Stimulated activated naive CD8-positive, alpha-beta T cell treated with anti-CD3 and anti-CD28 coated beads, Interleukin-15, amount 100 ng/mL, for 72 hours (primary cell): ENCODE data around the gene ANKFN1.
"Not testable (repeated sequence)": the region's sequence is repeated elsewhere in the genome, so short reads cannot be mapped to it uniquely, and the experiment has no call there.

ENCODE experiments used
- ATAC-seq: fragments of 150-1000 bp; cut with Tn5 transposase; 2 replicates; pipeline ENCODE4 v1.10.0; 2021; ENCODE audit warnings: mild to moderate bottlenecking, moderate library complexity
- DNase-seq, 2 donors: peaks; one replicate each; pipeline ENCODE4 v3.0.0; 2021 to 2022
- H3K27ac Mint-ChIP-seq, 2 donors: one replicate each; pipeline ENCODE4 v1.8.0; 2022; ENCODE audit warnings: mild to moderate bottlenecking in 2 of 2, mixed read lengths in 2 of 2, moderate library complexity in 2 of 2
- H3K27me3 Mint-ChIP-seq: one replicate; pipeline ENCODE4 v1.8.0; 2022; ENCODE audit warnings: mixed read lengths
- H3K4me1 Mint-ChIP-seq: one replicate; pipeline ENCODE4 v1.8.0; 2022; ENCODE audit warnings: mild to moderate bottlenecking, mixed read lengths
- H3K4me3 Mint-ChIP-seq, 2 donors: one replicate each; pipeline ENCODE4 v1.8.0; 2022; ENCODE audit warnings: mild to moderate bottlenecking in 2 of 2, mixed read lengths in 2 of 2, moderate library complexity in 1 of 2
- H3K9me3 Mint-ChIP-seq, 2 donors: one replicate each; pipeline ENCODE4 v1.8.0; 2022; ENCODE audit warnings: mixed read lengths in 2 of 2

ANKFN1 gene

DNA sequence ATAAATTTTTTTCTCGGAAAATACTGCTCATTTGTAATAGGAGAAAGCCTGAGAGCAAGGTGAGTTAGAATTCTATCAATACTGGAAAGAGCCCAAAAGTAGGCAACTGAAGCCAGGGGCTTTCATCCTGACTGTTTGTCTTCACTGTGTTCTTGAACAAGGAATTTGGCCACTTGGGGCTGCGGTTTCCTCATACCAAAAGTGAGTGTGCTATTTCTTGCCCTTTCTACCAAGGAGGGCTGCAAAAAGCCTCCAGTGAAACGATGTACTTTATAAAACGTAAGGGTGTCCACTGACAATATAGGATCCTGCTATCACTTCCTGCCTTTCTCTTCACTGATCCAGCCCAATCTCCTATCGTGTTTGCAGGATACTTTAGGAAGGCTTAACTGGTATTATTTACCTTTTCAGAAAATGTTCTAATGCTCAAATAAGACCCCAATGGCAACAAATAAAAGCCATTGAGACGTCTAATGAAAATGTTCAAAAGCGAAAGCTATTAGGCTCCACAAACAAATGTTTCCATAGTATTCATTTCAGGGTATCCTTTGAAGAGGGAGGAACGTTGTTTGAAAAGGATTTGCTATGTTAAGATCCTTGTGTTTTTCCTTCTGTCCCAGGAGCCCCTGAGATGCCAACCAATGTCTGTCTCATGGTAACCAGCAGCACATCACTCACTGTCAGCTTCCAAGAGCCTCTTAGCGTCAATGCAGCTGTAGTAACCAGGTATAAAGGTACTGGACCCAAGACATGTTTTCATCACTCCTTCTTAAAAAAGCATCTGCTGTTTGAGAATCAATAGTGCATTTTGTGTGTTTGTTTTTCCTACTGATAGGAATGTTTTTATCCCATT, 220.9 kb downstream of the ANKFN1 start:
- Mint-ChIP-seq H3K4me3 (no peak overlapping the region), H3K9me3 (no peaks in the 10 kb centered on the region), H3K27ac (no peak overlapping the region), H3K4me1 (no peaks in the 10 kb centered on the region), H3K27me3 (no peaks in the 10 kb centered on the region)
- ATAC-seq (no peak), DNase-seq (no peak)

DNA sequence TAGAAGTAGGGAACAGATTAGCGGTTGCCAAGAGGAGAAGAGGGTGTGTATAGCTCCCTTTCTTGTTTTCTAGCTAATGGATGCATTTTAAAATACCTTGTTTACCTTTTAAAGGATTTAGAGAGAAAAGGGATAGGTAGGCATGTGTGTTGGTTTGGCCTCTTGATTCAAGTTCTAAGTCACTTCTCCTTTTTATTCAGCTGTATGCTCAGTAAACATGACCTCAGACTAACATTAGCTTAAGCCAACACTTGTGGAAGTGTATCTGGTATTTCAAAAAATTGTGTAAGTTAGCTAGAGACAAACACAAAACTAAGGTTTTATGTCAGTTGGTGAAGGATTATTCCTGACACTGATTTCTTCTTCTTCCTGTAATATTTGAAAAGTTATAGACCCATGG, 236.1 kb downstream of the ANKFN1 start:
- Mint-ChIP-seq H3K27ac (no peak overlapping the region), H3K4me1 (no peaks in the 10 kb centered on the region), H3K4me3 (no peak overlapping the region), H3K27me3 (peaks cover 21% of the 10 kb centered on the region), H3K9me3 (no peaks in the 10 kb centered on the region)
- ATAC-seq, result no peak
- no peak for DNase-seq

DNA sequence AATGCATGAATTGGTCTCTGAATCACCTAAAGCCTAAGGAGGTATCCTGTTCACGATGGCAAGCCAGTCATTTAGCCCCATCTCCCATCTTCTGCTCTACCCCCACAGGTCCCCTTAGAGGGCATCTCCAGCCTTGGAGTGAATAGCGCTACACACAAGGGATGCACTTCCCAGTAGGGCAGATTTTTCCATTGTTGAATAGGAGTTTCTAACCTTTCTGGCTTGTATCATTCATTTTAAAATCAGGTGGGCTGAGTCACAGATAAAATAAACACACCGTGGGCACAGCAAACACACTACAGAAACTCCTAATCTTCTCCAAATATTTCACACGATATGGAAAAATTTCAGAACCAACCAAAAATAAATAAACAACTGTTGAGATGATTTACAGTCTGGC, 239.0 kb downstream of the ANKFN1 start:
- DNase-seq (no peak), ATAC-seq (no peak)
- Mint-ChIP-seq H3K4me1 (no peaks in the 10 kb centered on the region), H3K9me3 (no peaks in the 10 kb centered on the region), H3K27ac (no peak overlapping the region), H3K27me3 (peaks cover 21% of the 10 kb centered on the region), H3K4me3 (no peak overlapping the region)

DNA sequence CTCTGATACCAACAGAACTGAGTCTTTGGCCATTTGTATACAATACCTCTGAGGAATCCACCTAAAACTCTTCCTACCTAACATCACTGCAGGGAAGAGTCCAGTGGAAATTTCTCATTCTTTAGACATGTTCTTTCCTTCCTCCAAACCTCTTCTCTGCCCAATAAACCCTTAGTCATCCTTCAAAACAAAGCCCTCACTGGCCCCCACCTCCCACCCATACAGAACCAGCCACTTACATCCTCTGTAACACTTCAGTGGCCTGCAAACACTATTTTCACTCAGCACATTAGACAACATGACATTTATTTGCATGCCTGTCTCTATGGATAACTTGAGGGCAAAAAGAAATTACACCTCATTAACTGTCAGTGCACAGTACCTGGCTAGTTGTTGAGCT, 239.9 kb downstream of the ANKFN1 start:
- no peak for ATAC-seq
- Mint-ChIP-seq H3K9me3 (no peaks in the 10 kb centered on the region), H3K27me3 (peaks cover 18% of the 10 kb centered on the region), H3K4me1 (no peaks in the 10 kb centered on the region), H3K27ac (no peak overlapping the region), H3K4me3 (no peak overlapping the region)
- no peak for DNase-seq

DNA sequence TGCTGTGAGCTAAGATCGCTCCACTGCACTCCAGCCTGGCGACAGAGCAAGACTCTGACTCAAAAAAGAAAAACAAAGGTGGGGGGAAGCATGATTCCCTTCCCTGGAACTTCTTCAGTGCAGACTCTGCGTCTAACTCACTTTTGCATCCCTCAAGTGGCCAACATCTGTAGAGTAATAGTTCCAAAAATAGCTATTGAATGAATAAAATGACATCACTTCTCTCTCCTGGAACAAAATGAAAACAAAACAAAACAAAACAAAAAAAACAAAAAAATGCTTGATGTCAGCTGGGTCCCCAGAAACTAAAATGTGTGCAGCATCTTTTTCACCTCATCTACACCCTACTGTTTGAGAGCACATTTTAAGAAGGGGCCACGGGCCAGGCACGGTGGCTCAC, 242.5 kb downstream of the ANKFN1 start:
- no peak for DNase-seq
- H3K9me3 Mint-ChIP-seq, result no peaks in the 10 kb centered on the region
- H3K27ac Mint-ChIP-seq, result no peak overlapping the region
- no peak overlapping the region for H3K4me3 Mint-ChIP-seq
- peaks cover 15% of the 10 kb centered on the region for H3K27me3 Mint-ChIP-seq
- ATAC-seq, result no peak
- H3K4me1 Mint-ChIP-seq, result no peaks in the 10 kb centered on the region

DNA sequence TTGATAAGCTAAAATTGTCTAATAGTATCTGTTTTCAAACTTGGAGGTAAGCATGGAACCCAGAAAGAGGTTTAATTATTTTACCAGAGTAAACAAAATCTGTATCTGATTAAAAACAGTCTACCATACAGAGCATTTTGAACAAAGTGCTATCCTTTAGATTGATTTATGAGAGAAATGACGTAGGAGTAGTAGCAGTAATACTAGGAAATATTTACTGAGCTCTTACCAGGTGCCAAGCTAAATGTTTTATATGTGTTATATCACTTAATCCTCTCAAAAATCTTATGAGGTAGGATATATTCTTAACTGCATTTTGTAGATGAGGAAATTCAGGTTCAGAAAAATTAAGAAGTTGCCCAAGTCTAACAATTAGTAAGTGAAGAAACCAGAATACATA, 253.8 kb downstream of the ANKFN1 start:
- DNase-seq, result no peak
- no peak for ATAC-seq
- no peak overlapping the region for H3K4me3 Mint-ChIP-seq
- peaks cover 0 to 2% of the 10 kb centered on the region in 2 donors for H3K9me3 Mint-ChIP-seq
- H3K4me1 Mint-ChIP-seq, result no peaks in the 10 kb centered on the region
- H3K27ac Mint-ChIP-seq, result no peak overlapping the region
- H3K27me3 Mint-ChIP-seq, result peaks cover 46% of the 10 kb centered on the region

DNA sequence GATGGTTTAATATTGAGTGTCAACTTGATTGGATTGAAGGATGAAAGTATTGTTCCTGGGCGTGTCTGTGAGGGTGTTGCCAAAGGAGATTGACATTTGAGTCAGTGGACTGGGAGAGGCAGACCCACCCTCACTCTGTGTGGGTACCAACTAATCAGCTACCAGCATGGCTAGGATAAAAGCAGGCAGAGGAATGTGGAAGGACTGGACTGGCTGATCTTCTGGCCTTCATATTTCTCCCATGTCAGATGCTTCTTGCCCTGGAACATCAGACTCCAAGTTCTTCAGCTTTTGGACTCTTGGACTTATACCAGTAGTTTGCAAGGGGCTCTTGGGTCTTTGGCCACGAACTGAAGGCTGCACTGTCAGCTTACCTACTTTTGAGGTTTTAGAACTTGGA, 259.1 kb downstream of the ANKFN1 start:
- H3K4me1 Mint-ChIP-seq, ATAC-seq, H3K4me3 Mint-ChIP-seq, H3K27ac Mint-ChIP-seq, DNase-seq: not testable (repeated sequence)
- Mint-ChIP-seq H3K27me3 (peaks cover 40% of the 10 kb centered on the region), H3K9me3 (peaks cover 16% of the 10 kb centered on the region in 2 donors)

DNA sequence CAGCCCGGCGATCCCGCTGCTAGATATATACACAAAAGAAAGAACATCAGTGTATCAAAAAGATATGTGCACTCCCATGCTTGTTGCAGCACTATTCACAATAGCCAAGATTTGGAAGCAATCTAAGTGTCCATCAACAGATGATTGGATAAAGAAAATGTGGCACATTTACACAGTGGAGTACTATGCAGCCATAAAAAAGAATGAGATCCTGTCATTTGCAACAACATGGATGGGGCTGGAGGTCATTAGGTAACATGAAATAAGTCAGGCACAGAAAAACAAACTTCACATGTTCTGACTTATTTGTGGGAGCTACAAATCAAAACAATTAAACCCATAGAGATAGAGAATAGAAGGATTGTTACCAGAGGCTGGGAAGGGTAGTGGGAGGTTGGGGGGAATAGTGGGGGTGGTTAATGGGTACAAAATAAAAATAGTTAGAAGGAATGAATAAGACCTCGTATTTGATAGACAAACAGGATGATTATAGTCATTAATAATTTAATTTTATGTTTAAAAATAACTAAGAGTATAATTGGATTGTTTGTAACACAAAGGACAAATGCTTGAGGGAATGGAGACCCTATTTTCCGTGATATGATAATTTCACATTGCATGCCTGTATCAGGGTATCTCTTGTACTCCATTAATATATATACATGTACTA, 263.5 kb downstream of the ANKFN1 start:
- DNase-seq, result no peak
- Mint-ChIP-seq H3K9me3 (peaks cover 16% of the 10 kb centered on the region in 2 donors), H3K4me1 (no peaks in the 10 kb centered on the region), H3K27me3 (peaks cover 39% of the 10 kb centered on the region), H3K27ac (no peak overlapping the region), H3K4me3 (no peak overlapping the region)
- no peak for ATAC-seq

DNA sequence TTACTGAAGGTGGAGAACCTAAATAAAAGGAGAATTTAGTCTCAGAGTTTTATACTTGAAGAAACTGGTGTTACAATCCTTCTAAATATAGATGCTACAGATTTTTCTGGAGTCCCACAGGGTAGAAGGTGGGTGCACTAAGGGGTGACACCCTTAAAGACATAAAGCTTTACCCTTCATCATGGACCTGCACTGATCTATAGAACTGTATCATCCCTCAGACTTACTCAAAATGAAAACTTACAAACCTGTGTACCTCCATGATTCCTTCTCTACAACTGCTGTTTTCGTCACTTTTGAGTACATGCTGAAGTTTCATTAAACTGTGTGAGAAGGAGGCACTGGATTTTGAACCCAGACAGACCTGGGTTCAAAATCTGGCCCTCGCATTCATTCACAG, 270.7 kb downstream of the ANKFN1 start:
- ATAC-seq (peak; percentile 36), DNase-seq (no peak)
- Mint-ChIP-seq H3K4me1 (peaks cover 25% of the 10 kb centered on the region), H3K27me3 (no peaks in the 10 kb centered on the region), H3K4me3 (peak overlapping the region; percentile 58), H3K27ac (peak overlapping the region in 1 of 2 donors; percentile 62), H3K9me3 (no peaks in the 10 kb centered on the region)

DNA sequence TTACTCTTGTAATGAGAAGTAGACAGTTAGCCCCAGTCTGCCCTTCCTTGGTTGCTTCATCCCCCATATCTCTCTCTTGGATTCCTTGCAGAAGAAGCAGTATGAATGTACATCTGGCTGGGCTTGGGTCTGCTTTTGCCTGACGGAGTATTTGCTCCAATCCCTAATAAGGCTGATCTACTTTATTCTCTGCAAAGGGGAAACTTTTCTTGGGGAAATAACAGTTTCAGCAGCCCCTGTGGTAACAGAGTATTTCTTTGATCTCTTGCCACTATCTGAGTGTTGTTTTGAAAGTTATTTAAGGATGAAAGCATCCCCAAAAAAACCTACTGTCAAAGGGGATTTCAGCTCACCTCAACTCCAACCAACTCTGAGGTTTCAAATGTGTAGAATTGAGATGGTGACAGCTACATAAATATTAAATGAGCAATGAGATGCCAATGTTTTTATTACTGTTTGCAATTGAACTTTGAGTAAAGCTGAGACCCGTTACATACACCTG, 271.3 kb downstream of the ANKFN1 start:
- peak; percentile 35 to 53 for DNase-seq
- Mint-ChIP-seq H3K4me3 (peak overlapping the region; percentile 58), H3K4me1 (peaks cover 25% of the 10 kb centered on the region), H3K27me3 (no peaks in the 10 kb centered on the region), H3K9me3 (no peaks in the 10 kb centered on the region), H3K27ac (peak overlapping the region in 1 of 2 donors; percentile 62)
- ATAC-seq, result peak; percentile 90

DNA sequence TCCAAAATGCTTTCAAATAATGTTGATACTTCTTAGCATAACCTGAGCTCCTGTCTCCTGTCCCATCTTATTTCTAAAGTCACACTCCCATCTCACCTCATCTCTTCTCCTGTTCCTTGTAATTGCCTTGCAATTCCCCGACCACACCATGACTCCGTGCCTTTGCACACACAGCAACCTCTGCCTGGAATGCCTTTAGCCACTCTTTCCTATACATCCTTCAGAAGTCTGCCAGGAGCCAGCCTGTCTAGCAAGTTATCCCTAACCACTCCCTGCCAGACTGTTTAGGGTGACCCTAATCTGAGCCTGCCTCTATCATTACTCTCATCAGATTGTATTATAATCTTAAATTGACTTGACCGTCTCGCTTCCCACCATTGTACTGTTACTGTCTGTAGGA, 272.2 kb downstream of the ANKFN1 start:
- Mint-ChIP-seq H3K4me1 (peaks cover 25% of the 10 kb centered on the region), H3K4me3 (peak overlapping the region; percentile 30 to 64), H3K27ac (no peak overlapping the region), H3K9me3 (no peaks in the 10 kb centered on the region), H3K27me3 (no peaks in the 10 kb centered on the region)
- DNase-seq (no peak), ATAC-seq (no peak)

DNA sequence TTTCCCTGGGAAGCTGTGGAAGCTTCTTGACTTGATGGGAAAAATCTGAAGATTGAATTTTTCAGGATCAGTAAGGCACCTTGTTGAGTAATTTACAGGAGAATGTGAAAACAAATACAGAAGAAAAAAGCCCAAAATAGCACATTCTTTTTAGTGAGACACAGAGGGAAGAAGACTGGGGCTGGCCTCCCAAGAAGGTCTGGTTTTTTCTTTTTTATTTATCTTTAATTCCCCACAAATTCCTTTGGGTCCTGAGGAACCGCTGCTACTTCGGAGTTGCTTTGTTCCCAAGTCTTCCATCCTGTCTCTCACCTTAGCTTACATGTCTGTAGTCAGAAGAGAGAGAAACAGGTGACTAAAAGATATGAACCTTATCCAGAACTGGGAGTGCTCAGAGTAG, 273.6 kb downstream of the ANKFN1 start:
- DNase-seq (no peak), ATAC-seq (no peak)
- Mint-ChIP-seq H3K9me3 (no peaks in the 10 kb centered on the region), H3K4me1 (peaks cover 25% of the 10 kb centered on the region), H3K27me3 (peaks cover 4% of the 10 kb centered on the region), H3K4me3 (no peak overlapping the region), H3K27ac (no peak overlapping the region)

DNA sequence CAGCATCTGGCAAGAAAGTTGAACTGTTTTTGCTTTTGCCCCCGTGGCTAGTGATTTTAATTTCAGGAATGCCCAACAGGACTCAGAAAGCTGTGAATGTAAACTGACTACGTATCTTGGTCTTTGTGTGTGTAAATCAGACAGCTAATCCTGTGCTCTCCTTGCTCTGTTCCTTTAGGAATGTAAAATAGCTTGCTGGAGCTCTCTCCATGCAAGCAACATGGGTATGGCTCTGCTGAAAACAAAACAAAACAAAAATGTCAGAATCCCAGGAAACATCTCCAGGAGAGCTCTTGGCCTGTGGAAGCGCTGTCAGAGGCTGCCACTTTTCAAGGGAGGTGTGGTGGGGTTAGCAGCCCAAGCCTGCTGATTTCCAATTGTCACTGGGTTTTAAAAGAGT, 278.5 kb downstream of the ANKFN1 start:
- Mint-ChIP-seq H3K4me1 (no peaks in the 10 kb centered on the region), H3K9me3 (no peaks in the 10 kb centered on the region), H3K27ac (peak overlapping the region in 1 of 2 donors; percentile 19), H3K4me3 (no peak overlapping the region), H3K27me3 (peaks cover 26% of the 10 kb centered on the region)
- DNase-seq, result no peak
- no peak for ATAC-seq

DNA sequence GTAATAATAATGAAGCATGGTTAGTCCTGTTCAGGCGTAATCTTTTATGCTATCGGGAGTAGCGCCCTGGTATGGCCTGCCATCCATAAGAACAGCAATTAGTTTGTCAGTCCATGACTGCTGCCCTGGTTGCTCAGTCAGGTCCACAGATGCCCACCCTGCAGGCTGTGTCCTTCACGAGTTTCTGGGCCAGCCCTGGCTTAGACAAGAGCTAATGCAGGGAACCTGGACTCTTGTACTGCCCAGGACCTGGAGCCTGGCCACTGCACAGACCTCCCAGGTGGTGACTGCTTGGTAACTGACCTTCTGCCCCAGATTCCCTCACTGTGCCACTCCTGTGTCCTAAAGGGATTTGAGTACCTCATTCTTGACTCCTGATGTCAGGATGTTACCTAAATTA, 279.2 kb downstream of the ANKFN1 start:
- Mint-ChIP-seq H3K9me3 (no peaks in the 10 kb centered on the region), H3K27me3 (peaks cover 33% of the 10 kb centered on the region), H3K27ac (no peak overlapping the region), H3K4me3 (no peak overlapping the region), H3K4me1 (no peaks in the 10 kb centered on the region)
- ATAC-seq (no peak), DNase-seq (no peak)

DNA sequence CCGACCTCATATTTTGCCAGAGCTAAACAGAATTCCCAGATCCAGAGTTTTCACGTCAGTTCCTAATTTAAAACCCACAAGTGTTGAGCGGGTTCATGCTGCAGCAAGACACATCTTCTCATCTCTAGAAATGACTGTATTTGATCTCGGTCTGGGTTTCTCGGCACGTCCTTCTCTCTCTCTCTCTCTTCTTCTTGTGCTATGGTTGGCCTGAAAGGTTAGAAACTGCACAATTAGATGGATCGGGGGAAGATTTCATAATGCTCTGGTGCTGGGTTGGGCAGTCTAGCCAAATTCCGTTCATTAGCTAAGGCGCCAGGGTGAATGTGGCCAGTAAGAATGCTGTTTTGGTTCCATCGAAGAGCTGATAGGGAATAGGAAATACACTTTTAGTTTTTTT, 281.3 kb downstream of the ANKFN1 start:
- no peaks in the 10 kb centered on the region for H3K9me3 Mint-ChIP-seq
- no peak for DNase-seq
- peaks cover 53% of the 10 kb centered on the region for H3K27me3 Mint-ChIP-seq
- ATAC-seq, result no peak
- no peak overlapping the region for H3K4me3 Mint-ChIP-seq
- H3K27ac Mint-ChIP-seq, result no peak overlapping the region
- H3K4me1 Mint-ChIP-seq, result no peaks in the 10 kb centered on the region

DNA sequence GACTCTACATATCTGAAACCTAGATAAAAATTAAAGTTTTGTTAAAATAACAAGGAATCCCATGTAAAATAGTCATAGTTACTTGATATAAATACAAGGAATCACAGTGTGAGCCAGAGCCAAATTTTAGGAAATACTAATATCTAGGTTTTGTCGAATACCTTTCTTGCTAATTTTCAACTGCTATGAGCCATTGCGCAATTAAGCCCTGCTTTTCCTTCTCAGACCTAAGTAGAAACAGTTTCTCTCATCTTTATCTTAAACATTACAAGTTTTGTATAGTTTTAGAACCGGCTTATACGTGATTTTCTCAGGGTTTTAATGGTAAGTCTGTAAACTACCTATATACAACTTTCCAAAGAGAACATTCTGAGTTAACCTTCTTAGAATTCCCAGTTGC, 282.9 kb downstream of the ANKFN1 start:
- Mint-ChIP-seq H3K4me3 (no peak overlapping the region), H3K4me1 (no peaks in the 10 kb centered on the region), H3K9me3 (no peaks in the 10 kb centered on the region), H3K27me3 (peaks cover 63% of the 10 kb centered on the region), H3K27ac (no peak overlapping the region)
- DNase-seq (no peak), ATAC-seq (no peak)
